Measurements from ENCODE around the gene KIF1A.
"Not testable (repeated sequence)": the region's sequence is repeated elsewhere in the genome, so short reads cannot be mapped to it uniquely, and the experiment has no call there.

Gene KIF1A

DNA sequence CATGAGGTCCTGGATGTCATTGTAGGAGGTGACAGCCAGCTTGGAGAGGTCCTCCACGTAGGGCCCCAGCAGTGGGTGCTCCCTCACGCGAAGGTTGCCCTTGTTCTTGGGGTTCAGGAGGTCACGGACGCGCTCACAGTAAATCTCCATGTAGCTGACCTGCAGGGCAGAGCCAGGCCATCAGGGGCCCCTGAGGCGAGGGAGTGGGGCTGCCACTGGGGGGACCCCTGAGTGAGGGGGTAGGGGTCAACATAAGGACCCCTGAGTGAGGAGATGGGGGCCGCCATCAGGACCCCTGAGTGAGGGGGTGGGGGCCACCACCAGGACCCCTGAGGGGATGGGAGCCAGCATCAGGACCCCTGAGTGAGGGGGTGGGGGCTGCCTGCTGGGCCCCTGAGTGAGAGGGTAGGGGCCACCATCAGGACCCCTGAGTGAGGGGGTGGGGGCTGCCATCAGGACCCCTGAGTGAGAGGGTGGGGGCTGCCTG is 33.6 kb downstream of the KIF1A start:
- no peak for DNase-seq

GRCh38 chr2:240785424-240786335 is 34.3 kb downstream of the KIF1A start:
- DNase-seq = peak; percentile 26

- no peak for DNase-seq
Measured at GRCh38 chr2:240784629-240785423, 35.2 kb downstream of the KIF1A start.

DNA sequence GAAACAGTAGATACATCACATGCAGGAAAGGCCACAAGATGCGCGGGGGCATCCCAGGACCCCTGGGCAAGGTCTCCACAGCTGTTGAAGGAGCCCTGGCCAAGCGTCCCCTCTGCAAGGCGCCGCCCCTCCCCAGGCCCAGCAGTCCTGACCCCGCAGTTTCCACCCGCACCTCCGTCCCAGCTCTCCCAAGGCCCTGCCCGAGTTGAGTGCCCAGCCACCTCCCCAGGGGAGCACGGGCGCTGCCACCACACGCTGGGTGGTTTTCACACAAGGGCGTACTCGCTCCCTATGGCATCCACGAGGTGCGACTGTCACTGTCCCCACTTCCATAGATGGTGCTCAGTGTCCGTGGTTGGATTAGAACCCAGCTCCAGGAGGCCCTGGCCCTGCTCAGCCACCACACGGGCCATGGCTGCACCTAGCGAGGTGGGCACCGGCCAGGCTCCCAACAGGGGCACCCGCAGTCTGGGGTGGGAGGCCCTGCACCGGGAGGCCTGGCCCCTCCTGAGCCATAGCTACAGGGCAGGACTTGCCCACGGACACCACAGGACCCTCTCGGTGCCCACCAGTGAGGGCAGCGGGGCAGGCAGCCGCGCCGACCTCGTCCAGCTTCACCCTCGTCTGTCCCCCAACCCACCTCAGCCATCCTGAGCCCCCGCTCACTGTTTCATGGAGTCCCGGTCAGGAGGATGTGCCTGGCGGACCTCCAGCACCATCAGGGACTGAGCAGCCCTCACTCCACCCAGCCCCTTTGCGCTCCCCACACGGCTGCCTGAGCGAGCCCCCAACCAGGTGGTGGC is 36.0 kb downstream of the KIF1A start:
- no peak for DNase-seq

DNA sequence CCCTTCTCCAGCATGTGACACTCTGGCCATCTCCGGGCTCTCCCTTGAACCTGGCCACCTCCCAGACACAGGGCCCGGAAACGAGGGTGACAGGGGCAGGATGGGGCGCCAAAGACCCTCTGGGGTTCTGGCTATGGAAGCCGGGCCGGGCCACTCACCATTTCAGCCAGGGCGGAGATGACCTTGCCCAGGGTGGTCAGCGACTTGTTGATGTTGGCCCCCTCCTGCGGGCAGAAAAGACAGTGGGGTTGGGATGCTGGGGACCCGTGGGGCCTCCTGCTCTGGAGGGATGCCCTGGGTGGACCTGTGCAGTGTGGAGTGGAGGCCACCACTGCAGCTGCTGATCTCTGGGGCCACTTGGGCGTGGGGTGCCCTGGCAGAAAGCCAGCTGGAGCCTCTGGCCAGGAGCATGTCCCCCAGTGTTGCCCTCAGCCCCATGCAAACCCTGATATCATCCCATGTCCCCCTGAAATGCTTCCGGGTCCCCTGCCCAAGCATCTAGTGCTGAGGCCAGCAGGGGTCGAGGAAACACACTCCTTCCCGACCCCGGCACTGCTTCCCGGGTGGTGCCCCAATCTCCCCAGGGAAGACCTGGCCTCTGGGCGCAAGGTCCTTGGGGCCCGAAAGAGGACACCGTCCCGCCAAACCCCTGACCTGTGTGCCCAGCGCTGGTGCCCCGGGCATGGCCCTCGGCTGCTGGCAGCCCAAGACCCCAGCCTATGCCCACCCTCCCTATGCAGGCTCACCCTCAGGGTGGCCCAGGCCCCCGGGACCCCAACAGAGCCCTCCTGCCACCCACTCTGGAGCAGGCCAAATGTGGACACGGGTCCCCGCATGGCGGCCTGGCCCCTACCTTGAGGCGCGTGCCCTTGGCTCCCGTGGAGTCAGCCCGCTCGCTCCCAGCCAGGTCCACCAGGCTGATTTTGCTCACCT is 36.9 kb downstream of the KIF1A start:
- DNase-seq = no peak

GRCh38 chr2:240782221-240782885 is 37.7 kb downstream of the KIF1A start:
- no peak for DNase-seq

- DNase-seq = no peak
Measured at GRCh38 chr2:240781471-240782220, 38.4 kb downstream of the KIF1A start.

DNA sequence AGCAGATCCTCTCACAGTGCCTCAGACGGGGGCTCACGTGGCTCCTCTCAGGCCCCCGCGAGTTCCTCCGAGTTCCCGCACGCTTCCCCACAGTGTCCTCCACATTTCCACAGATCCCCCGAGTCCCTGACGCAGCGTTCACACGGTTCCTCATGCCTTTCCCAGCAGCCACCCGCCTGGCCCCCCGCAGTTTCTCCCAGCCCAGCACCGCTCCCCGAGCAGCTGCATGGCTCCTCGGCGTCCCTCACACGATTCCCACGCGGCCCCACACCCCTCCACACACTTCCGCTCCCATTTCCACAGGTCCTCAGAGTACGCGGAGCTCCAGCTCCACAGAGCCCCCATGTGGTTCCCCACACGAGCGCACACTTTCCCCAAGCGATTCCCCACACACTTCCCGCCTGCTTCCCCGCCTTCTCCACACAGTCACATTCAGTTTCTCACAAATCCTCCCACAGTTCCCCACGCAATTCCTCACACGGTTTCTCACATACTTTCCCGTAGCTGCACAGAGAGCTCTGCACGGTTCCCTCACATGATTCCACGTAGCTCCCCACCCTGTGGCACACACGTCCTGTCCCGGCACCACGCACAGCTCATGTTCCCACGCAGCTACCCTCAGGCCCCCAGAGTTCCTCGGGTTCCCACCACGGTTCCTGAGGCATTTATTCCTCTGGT is 39.9 kb downstream of the KIF1A start:
- no peak for DNase-seq

GRCh38 chr2:240779250-240779832 is 40.7 kb downstream of the KIF1A start:
- DNase-seq = not testable (repeated sequence)

DNA sequence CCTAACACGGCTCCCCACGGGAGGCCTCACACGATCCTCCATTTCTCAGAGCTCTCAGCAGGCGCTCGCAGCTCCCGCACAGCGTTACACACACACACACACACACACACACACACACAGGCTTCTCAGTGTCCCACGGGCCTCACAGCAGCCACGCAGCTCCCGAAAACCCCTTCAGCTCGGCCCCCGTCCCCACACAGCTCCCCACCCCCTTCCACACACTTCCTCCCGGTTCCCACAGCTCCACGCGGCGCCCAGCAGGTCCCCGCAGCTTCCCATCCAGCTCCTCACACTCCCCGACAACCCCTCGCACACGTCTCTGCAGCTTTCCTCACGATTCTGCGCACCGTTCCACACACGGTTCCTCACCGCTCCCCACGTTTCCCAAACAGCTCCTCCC is 41.6 kb downstream of the KIF1A start:
- no peak for DNase-seq

- DNase-seq = no peak
Measured at GRCh38 chr2:240777456-240778212, 42.4 kb downstream of the KIF1A start.

GRCh38 chr2:240775905-240776304 is 44.1 kb downstream of the KIF1A start:
- DNase-seq = no peak

DNA sequence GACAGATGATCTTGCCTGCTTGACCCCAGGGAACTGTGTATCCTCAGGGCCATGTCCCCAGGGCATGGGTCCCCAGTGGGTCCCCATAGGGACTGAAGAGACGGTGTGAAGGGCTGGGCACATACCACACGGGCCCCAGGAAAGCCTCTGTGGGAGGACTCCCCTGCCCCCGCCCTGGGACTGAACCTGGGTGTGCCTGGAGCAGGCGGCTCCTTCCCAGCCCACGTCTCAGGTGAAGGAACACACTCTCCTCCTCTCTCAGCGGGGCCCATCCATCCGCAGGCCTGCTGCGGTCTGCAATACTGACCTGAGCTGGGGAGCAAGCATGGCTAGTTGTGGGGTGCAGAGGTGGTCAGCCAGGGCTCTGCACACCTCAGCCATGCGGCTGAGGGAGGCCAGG is 45.2 kb downstream of the KIF1A start:
- no peak for DNase-seq

- DNase-seq = no peak
Measured at GRCh38 chr2:240769096-240769495, 50.9 kb downstream of the KIF1A start.

GRCh38 chr2:240768216-240768615 is 51.8 kb downstream of the KIF1A start:
- DNase-seq = no peak

DNA sequence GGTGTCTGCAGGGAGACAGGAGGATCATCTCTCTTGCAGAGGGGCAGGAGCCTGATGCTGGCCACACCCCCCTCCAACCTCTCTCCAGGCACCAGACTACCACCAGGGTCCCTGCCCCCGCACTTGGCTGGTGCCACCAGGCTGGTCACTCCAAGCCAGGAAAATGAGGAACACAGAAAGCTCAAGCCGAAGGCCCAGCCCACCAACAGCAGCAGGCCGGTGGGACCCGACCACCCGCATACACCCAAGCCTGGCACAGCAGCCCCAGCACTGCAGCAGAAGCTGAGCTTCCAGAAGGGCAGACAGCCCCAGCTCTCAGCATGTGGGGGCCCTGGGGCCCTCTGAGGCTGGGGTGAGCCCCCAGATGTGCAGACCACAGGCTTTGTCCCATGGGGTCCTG is 52.7 kb downstream of the KIF1A start:
- no peak for DNase-seq

GRCh38 chr2:240766072-240766471 is 53.9 kb downstream of the KIF1A start:
- no peak for DNase-seq

GRCh38 chr2:240765007-240765406 is 55.0 kb downstream of the KIF1A start:
- DNase-seq = no peak

DNA sequence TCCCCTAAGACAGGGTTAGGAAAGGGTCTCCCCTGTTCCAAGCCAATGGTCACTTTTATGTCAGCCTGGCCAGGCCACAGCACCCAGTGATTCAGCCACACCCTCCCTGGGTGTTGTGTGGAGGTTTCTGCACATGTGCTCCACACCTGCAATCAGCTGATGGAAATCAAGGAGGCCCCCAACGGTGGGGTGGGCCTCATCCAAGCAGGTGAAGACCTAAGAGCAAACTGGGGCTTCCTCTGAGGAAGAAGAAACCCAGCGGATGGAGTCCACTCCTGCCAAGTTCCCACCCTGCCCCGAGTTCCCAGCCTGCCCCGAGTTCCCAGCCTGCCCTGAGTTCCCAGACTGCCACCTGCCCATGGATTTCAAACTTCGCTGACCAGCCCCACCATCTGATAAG is 55.4 kb downstream of the KIF1A start:
- no peak for DNase-seq

Data from NK-92 treated with Interleukin-12 subunit alpha and Interleukin-12 subunit beta, amount 100 ng/mL, for 24 hours (cell line).